T-helper 2 cell treated with Interferon-gamma antibody and Interleukin-4, amounts not matched to agents 100 ng/mL and 5 ng/mL, for 36 hours (primary cell): ENCODE measurements around the gene TARDBP. TPM values are rescaled to one million over a fixed set of nuclear protein-coding genes. Genes with fewer than 3 reads are reported as not detected.

Source experiments
- total RNA-seq: library from RNA; stranded (reverse); gene quantifications from 2 replicates; pipeline ENCODE4 v1.2.3, GENCODE V29; 2022

The TARDBP gene
- total RNA-seq, 1 donor from 2014 or later, result 190 TPM

Other genes starting within 250 kb of the TARDBP start
- 7.7 and 7.8 TPM in 2 replicates for gene CASZ1, start 216.0 kb upstream of the TARDBP start, total RNA-seq
- gene MASP2, start 34.6 kb downstream of the TARDBP start, total RNA-seq, result 0.09 and 0.18 TPM in 2 replicates
- gene SRM, start 47.4 kb downstream of the TARDBP start, total RNA-seq, result 146 and 151 TPM in 2 replicates
- 86.0 and 91.0 TPM in 2 replicates for gene EXOSC10, start 87.2 kb downstream of the TARDBP start, total RNA-seq
- not detected in 2 replicates for gene ANGPTL7, start 176.7 kb downstream of the TARDBP start, total RNA-seq
- 48.3 and 49.9 TPM in 2 replicates for gene MTOR, start 249.9 kb downstream of the TARDBP start, total RNA-seq